SK-N-SH (cell line): Measurements from ENCODE around the gene FANCE. TPM values are rescaled to one million over a fixed set of nuclear protein-coding genes. Genes with fewer than 3 reads are reported as not detected.

Experiments used
- CTCF ChIA-PET: fragments of 300-600, 350-600 bp; formaldehyde crosslinking; extraction: SDS; loops from one replicate; lab custom pipeline; 2021; lab: Yijun Ruan, JAX
- POLR2A ChIA-PET: fragments of 350-600 bp; sonication (Branson Sonifier 250); formaldehyde crosslinking; extraction: SDS; loops from one replicate; lab custom pipeline; 2020; ENCODE audit warnings: antibody characterized with exemption, inconsistent platforms; lab: Yijun Ruan, JAX
- DNase-seq: peaks from one replicate; pipeline ENCODE4 v3.0.0; 2012
- H2AFZ ChIP-seq: fragments of 200-600 bp; sonication (generic); 2 replicates; pipeline ENCODE4 v1.8.1; 2016; ENCODE audit warnings: antibody characterized with exemption, mild to moderate bottlenecking, low read depth
- H3F3A ChIP-seq: fragments of 200-600 bp; sonication (generic); replicated peaks from 2 replicates; pipeline ENCODE3; 2016; ENCODE audit warnings: antibody characterized with exemption, mild to moderate bottlenecking; ENCODE audit not compliant: insufficient read depth
- H3K27ac ChIP-seq, 2 experiments: fragments of 200-500 bp in 1 of 2; fragments of 200-600 bp in 1 of 2; sonication (Bioruptor generic) in 1 of 2; sonication (generic), shearing (Covaris generic) in 1 of 2; 2 replicates each; pipeline versions ENCODE4 v1.5.1 to v1.6.1; 2014 to 2016; ENCODE audit warnings: low read depth in 2 of 2, inconsistent platforms in 1 of 2, low read length in 1 of 2, mild to moderate bottlenecking in 1 of 2, mixed read lengths in 1 of 2
- H3K27me3 ChIP-seq: fragments of 200-600 bp; sonication (generic), shearing (Covaris generic); 2 replicates; pipeline ENCODE4 v1.6.1; 2016; ENCODE audit warnings: mixed run types; ENCODE audit not compliant: insufficient read depth
- H3K36me3 ChIP-seq, 2 experiments: fragments of 200-500 bp in 1 of 2; fragments of 200-600 bp in 1 of 2; sonication (Bioruptor generic) in 1 of 2; sonication (generic) in 1 of 2; replicated peaks in 1 of 2; 2 replicates each; pipeline versions ENCODE3 to v1.5.1; 2014 to 2016; ENCODE audit warnings: low read length in 1 of 2, mild to moderate bottlenecking in 1 of 2; ENCODE audit not compliant: insufficient read depth in 2 of 2, control insufficient read depth in 1 of 2
- H3K4me1 ChIP-seq, 2 experiments: fragments of 200-500 bp in 1 of 2; fragments of 200-600 bp in 1 of 2; sonication (Bioruptor generic) in 1 of 2; sonication (generic), shearing (Covaris generic) in 1 of 2; 2 replicates each; pipeline versions ENCODE4 v1.5.1 to v1.6.1; 2014 to 2016; ENCODE audit warnings: low read depth in 1 of 2, low read length in 1 of 2, mixed run types in 1 of 2; ENCODE audit not compliant: insufficient read depth in 2 of 2, control insufficient read depth in 1 of 2
- H3K4me2 ChIP-seq: fragments of 200-600 bp; sonication (generic), shearing (Covaris generic); 2 replicates; pipeline ENCODE4 v1.6.1; 2017; ENCODE audit warnings: mixed run types
- H3K4me3 ChIP-seq, 2 experiments: fragments of 200-500 bp in 1 of 2; fragments of 200-600 bp in 1 of 2; sonication (Bioruptor generic) in 1 of 2; sonication (generic), shearing (Covaris generic) in 1 of 2; 2 replicates each; pipeline versions ENCODE4 v1.5.1 to v1.8.1; 2014 to 2016; ENCODE audit warnings: low read depth in 2 of 2, inconsistent platforms in 1 of 2, low read length in 1 of 2, mild to moderate bottlenecking in 1 of 2, mixed read lengths in 1 of 2, moderate library complexity in 1 of 2
- H3K79me2 ChIP-seq: fragments of 200-600 bp; sonication (generic); 2 replicates; pipeline ENCODE4 v1.8.1; 2017; ENCODE audit warnings: mild to moderate bottlenecking; ENCODE audit not compliant: insufficient read depth
- H3K9ac ChIP-seq: fragments of 200-600 bp; sonication (generic); 2 replicates; pipeline ENCODE4 v1.6.1; 2017; ENCODE audit warnings: mixed run types
- H3K9me2 ChIP-seq: fragments of 200-600 bp; sonication (generic); 2 replicates; pipeline ENCODE4 v1.6.1; 2017; ENCODE audit warnings: mixed run types
- H3K9me3 ChIP-seq: fragments of 200-600 bp; sonication (generic); 2 replicates; pipeline ENCODE4 v1.6.1; 2017; ENCODE audit warnings: mixed run types, mild to moderate bottlenecking, moderate library complexity
- H4K20me1 ChIP-seq: fragments of 200-600 bp; sonication (generic); 2 replicates; pipeline ENCODE4 v1.6.1; 2017; ENCODE audit warnings: mild to moderate bottlenecking, mixed run types; ENCODE audit not compliant: insufficient read depth
- CHD2 ChIP-seq: fragments of 150-350 bp; IDR thresholded peaks from 2 replicates; pipeline ENCODE4 v1.6.1; 2018; ENCODE audit warnings: low read length; ENCODE audit not compliant: partially characterized antibody
- ELF1 ChIP-seq: IDR thresholded peaks from 2 replicates; pipeline ENCODE4 v1.4.0; 2012
- EZH2phosphoT487 ChIP-seq: fragments of 200-600 bp; sonication (generic); IDR thresholded peaks from 2 replicates; pipeline ENCODE4 v1.6.1; 2017; ENCODE audit warnings: low read depth, mixed run types, mild to moderate bottlenecking, antibody characterized with exemption, moderate library complexity, borderline replicate concordance
- FOSL2 ChIP-seq: IDR thresholded peaks from 2 replicates; pipeline ENCODE4 v1.4.0; 2012; ENCODE audit warnings: low read depth, mild to moderate bottlenecking, moderate library complexity, borderline replicate concordance
- FOXJ3 ChIP-seq: sonication (generic); formaldehyde crosslinking; IDR thresholded peaks from 2 replicates; pipeline ENCODE4 v1.5.1; 2020; ENCODE audit warnings: mild to moderate bottlenecking, missing genetic modification reagents
- FOXM1 ChIP-seq: IDR thresholded peaks from 2 replicates; pipeline ENCODE4 v1.4.0; 2012; ENCODE audit warnings: low read depth, mild to moderate bottlenecking
- GATA2 ChIP-seq: sonication (generic); formaldehyde crosslinking; IDR thresholded peaks from 2 replicates; pipeline ENCODE4 v1.5.0; 2020; ENCODE audit warnings: mild to moderate bottlenecking, missing genetic modification reagents
- IRF3 ChIP-seq: fragments of 150-350 bp; IDR thresholded peaks from 2 replicates; pipeline ENCODE4 v1.6.1; 2016; ENCODE audit warnings: mild to moderate bottlenecking, low read depth, low read length
- JUND ChIP-seq: IDR thresholded peaks from 2 replicates; pipeline ENCODE4 v1.4.0; 2012
- MAX ChIP-seq: IDR thresholded peaks from 2 replicates; pipeline ENCODE4 v1.4.0; 2012; ENCODE audit warnings: low read depth
- MEF2A ChIP-seq: IDR thresholded peaks from 2 replicates; pipeline ENCODE4 v1.4.0; 2012; ENCODE audit warnings: low read depth, borderline replicate concordance
- MXI1 ChIP-seq: IDR thresholded peaks from 2 replicates; pipeline ENCODE4 v1.6.1; 2012; ENCODE audit warnings: mild to moderate bottlenecking, low read depth, low read length, improper control_type of control experiment
- NFIC ChIP-seq: IDR thresholded peaks from 2 replicates; pipeline ENCODE4 v1.4.0; 2012; ENCODE audit warnings: borderline replicate concordance
- NRF1 ChIP-seq: IDR thresholded peaks from 2 replicates; pipeline ENCODE4 v1.6.1; 2012; ENCODE audit warnings: low read depth, mild to moderate bottlenecking, low read length
- POLR2AphosphoS5 ChIP-seq: IDR thresholded peaks from 2 replicates; pipeline ENCODE4 v1.6.1; 2012; ENCODE audit warnings: low read depth, low read length
- RFX5 ChIP-seq: IDR thresholded peaks from 2 replicates; pipeline ENCODE4 v1.6.1; 2012; ENCODE audit warnings: mild to moderate bottlenecking, improper control_type of control experiment, low read length
- RXRA ChIP-seq: IDR thresholded peaks from 2 replicates; pipeline ENCODE4 v1.4.0; 2012; ENCODE audit warnings: low read depth, mild to moderate bottlenecking, borderline replicate concordance
- SIN3A ChIP-seq: IDR thresholded peaks from 2 replicates; pipeline ENCODE4 v1.6.1; 2012; ENCODE audit warnings: low read depth, mild to moderate bottlenecking, low read length, moderate library complexity, borderline replicate concordance
- SMC3 ChIP-seq: IDR thresholded peaks from 2 replicates; pipeline ENCODE4 v1.6.1; 2012; ENCODE audit warnings: low read depth, low read length, improper control_type of control experiment
- TAF1 ChIP-seq: IDR thresholded peaks from 2 replicates; pipeline ENCODE4 v1.6.1; 2012; ENCODE audit warnings: low read depth, mild to moderate bottlenecking, low read length, moderate library complexity, borderline replicate concordance
- YY1 ChIP-seq: IDR thresholded peaks from 2 replicates; pipeline ENCODE4 v1.4.0; 2012; ENCODE audit warnings: low read depth, mild to moderate bottlenecking
- ZBTB33 ChIP-seq: IDR thresholded peaks from 2 replicates; pipeline ENCODE4 v1.4.0; 2012; ENCODE audit warnings: low read depth, borderline replicate concordance
- WGBS: methylation state at CpG from one replicate; pipeline ENCODE4 v1.1.6; 2017; ENCODE audit warnings: low lambda C conversion rate; 5-methylcytosine and 5-hydroxymethylcytosine counted together
- polyA plus RNA-seq, 3 experiments: library from polyadenylated mRNA; depleted of rRNA; stranded (reverse); fragments of >200 nt; gene quantifications; 2 replicates each; pipeline ENCODE4 v1.2.3, GENCODE V29; 2012
- TF ChIP-seq, protein P1 (sequence below): IDR thresholded peaks from 2 replicates; pipeline ENCODE4 v1.4.0; 2012; ENCODE audit warnings: low read depth, borderline replicate concordance
- TF ChIP-seq, protein P2 (sequence below): fragments of 200-600 bp; sonication (generic); IDR thresholded peaks from 2 replicates; pipeline ENCODE4 v1.6.1; 2017; ENCODE audit warnings: antibody characterized with exemption, mild to moderate bottlenecking, moderate library complexity
- TF ChIP-seq, protein P3 (sequence below): IDR thresholded peaks from 2 replicates; pipeline ENCODE4; 2012

Gene FANCE
- polyA plus RNA-seq (2012; rRNA removed) = 5.8 and 6.5 TPM in 2 replicates
- 4.0 and 5.4 TPM in 2 replicates for polyA plus RNA-seq (2012; cell fraction: cytosol; rRNA removed)
- 6.0 and 6.1 TPM in 2 replicates for polyA plus RNA-seq (2012; cell fraction: nucleus; rRNA removed)

GRCh38 chr6:35452183-35453090 is at the start of gene FANCE:
FANCE (plus strand) TSS chr6:35452338; CDS start chr6:35452546, 208 bp downstream.
- Histone ChIP-seq H3K27ac (no peak within 1 kb of the TSS; a peak in 1 of 4 replicates), H3K4me2 (peak within 1 kb of the TSS; percentile 90), H3K27me3 (no peaks in the 10 kb centered on the region), H2AFZ (peak within 1 kb of the TSS; percentile 61; the same call in 1 of the 2 replicates), H3K79me2 (peaks cover 4% of the 10 kb centered on the region; the same call in 1 of the 2 replicates), H3F3A (no peaks in the 10 kb centered on the region), H3K36me3 (peaks cover 0 to 3% of the 10 kb centered on the region in 2 experiments), H3K4me3 (peak within 1 kb of the TSS; percentile 64 to 70), H3K9ac (peak within 1 kb of the TSS; percentile 63; the same call in 1 of the 2 replicates), H4K20me1 (no peaks in the 10 kb centered on the region), H3K4me1 (peaks cover 0 to 17% of the 10 kb centered on the region in 2 experiments; a peak in 2 of 4 replicates), H3K9me2 (no peaks in the 10 kb centered on the region), H3K9me3 (no peaks in the 10 kb centered on the region)
- DNase-seq = peak; percentile 98
- WGBS = 4% methylated on average over 39 of the region's 87 CpGs
- POLR2A ChIA-PET = no interaction called here
- CTCF ChIA-PET = interaction anchor here (0.9 to 9.0 kb wide), 8 partner anchors 14 to 284 kb away, joined by 3 to 186 read pairs (median 4); partner anchors contain the start of genes ARMC12, PPARD and RPL10A
- TF ChIP-seq YY1 (no peak), IRF3 (no peak), NFIC (peak; percentile 48; the same call in 1 of the 2 replicates), MXI1 (peak; percentile 75), FOSL2 (no peak), ZBTB33 (no peak), RXRA (no peak), FOXJ3 (CRISPR knock-in tag) (no peak), SIN3A (peak; percentile 42; the same call in 1 of the 2 replicates), GATA2 (no peak), RFX5 (no peak), POLR2AphosphoS5 (no peak), SMC3 (no peak), EZH2phosphoT487 (no peak), NRF1 (peak; percentile 26; the same call in 1 of the 2 replicates), ELF1 (no peak), TAF1 (peak; percentile 31; the same call in 1 of the 2 replicates), MEF2A (no peak), CHD2 (no peak), JUND (no peak), FOXM1 (no peak), MAX (peak; percentile 42; the same call in 1 of the 2 replicates)
- TF ChIP-seq, protein P1, sequence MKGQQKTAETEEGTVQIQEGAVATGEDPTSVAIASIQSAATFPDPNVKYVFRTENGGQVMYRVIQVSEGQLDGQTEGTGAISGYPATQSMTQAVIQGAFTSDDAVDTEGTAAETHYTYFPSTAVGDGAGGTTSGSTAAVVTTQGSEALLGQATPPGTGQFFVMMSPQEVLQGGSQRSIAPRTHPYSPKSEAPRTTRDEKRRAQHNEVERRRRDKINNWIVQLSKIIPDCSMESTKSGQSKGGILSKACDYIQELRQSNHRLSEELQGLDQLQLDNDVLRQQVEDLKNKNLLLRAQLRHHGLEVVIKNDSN = no peak
- TF ChIP-seq, protein P2, sequence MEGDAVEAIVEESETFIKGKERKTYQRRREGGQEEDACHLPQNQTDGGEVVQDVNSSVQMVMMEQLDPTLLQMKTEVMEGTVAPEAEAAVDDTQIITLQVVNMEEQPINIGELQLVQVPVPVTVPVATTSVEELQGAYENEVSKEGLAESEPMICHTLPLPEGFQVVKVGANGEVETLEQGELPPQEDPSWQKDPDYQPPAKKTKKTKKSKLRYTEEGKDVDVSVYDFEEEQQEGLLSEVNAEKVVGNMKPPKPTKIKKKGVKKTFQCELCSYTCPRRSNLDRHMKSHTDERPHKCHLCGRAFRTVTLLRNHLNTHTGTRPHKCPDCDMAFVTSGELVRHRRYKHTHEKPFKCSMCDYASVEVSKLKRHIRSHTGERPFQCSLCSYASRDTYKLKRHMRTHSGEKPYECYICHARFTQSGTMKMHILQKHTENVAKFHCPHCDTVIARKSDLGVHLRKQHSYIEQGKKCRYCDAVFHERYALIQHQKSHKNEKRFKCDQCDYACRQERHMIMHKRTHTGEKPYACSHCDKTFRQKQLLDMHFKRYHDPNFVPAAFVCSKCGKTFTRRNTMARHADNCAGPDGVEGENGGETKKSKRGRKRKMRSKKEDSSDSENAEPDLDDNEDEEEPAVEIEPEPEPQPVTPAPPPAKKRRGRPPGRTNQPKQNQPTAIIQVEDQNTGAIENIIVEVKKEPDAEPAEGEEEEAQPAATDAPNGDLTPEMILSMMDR = no peak
- TF ChIP-seq, protein P3, sequence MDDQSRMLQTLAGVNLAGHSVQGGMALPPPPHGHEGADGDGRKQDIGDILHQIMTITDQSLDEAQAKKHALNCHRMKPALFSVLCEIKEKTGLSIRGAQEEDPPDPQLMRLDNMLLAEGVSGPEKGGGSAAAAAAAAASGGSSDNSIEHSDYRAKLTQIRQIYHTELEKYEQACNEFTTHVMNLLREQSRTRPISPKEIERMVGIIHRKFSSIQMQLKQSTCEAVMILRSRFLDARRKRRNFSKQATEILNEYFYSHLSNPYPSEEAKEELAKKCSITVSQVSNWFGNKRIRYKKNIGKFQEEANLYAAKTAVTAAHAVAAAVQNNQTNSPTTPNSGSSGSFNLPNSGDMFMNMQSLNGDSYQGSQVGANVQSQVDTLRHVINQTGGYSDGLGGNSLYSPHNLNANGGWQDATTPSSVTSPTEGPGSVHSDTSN = no peak
